ENCODE measurements around the gene ATRAID.

DNA sequence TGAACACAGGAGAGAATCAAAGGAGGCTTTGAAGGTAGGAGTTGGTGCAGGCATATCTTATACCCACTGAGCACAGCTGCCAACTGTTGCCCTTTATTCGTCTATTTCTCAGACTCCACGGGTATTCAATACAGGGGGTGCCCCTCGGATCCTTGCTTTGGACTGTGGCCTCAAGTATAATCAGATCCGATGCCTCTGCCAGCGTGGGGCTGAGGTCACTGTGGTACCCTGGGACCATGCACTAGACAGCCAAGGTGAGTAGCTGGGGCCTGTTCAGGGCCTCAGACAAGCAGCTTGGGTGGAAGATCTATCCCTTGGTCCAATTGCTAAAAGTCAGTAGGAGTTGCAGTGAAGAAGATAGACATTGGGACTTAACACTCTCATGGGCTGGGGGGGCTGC lies 10.6 kb downstream of the ATRAID start:
- TF ChIP-seq, protein P1, sequence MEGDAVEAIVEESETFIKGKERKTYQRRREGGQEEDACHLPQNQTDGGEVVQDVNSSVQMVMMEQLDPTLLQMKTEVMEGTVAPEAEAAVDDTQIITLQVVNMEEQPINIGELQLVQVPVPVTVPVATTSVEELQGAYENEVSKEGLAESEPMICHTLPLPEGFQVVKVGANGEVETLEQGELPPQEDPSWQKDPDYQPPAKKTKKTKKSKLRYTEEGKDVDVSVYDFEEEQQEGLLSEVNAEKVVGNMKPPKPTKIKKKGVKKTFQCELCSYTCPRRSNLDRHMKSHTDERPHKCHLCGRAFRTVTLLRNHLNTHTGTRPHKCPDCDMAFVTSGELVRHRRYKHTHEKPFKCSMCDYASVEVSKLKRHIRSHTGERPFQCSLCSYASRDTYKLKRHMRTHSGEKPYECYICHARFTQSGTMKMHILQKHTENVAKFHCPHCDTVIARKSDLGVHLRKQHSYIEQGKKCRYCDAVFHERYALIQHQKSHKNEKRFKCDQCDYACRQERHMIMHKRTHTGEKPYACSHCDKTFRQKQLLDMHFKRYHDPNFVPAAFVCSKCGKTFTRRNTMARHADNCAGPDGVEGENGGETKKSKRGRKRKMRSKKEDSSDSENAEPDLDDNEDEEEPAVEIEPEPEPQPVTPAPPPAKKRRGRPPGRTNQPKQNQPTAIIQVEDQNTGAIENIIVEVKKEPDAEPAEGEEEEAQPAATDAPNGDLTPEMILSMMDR (IDR thresholded peaks at IDR 0.05), result no peak
- no peak for TF ChIP-seq EP300 (IDR thresholded peaks at IDR 0.05)

All from upper lobe of left lung (tissue), 4 donors.